Fibroblast of lung (primary cell): ENCODE results near the gene ADARB1. TPM values are rescaled to one million over a fixed set of nuclear protein-coding genes. Genes with fewer than 3 reads are reported as not detected.
A peak's percentile ranks its signal among the peaks of the same experiment; 100 is the strongest.

Experiments used
- DNase-seq, 2 donors: peaks; one replicate each; pipeline versions ENCODE4 v3.0.0 to v3.0.0-alpha.2; 2010; ENCODE audit warnings: low read depth in 2 of 2
- H2AFZ ChIP-seq: 2 replicates; pipeline ENCODE4 v1.5.1; 2012; ENCODE audit warnings: low read length, control low read depth, inconsistent platforms
- H3K27ac ChIP-seq: 2 replicates; pipeline ENCODE4 v1.5.1; 2011; ENCODE audit warnings: low read length, control low read depth; ENCODE audit not compliant: insufficient read depth
- H3K27me3 ChIP-seq: 2 replicates; pipeline ENCODE4 v1.5.1; 2011; ENCODE audit warnings: mild to moderate bottlenecking, low read length; ENCODE audit not compliant: control insufficient read depth, insufficient read depth
- H3K36me3 ChIP-seq: 2 replicates; pipeline ENCODE4 v1.5.1; 2011; ENCODE audit warnings: low read length; ENCODE audit not compliant: control insufficient read depth, insufficient read depth
- H3K4me1 ChIP-seq: 2 replicates; pipeline ENCODE4 v1.5.1; 2011; ENCODE audit warnings: low read length; ENCODE audit not compliant: control insufficient read depth, insufficient read depth; ENCODE audit errors: extremely low read depth
- H3K4me2 ChIP-seq: 2 replicates; pipeline ENCODE4 v1.5.1; 2011; ENCODE audit warnings: low read length, control low read depth; ENCODE audit not compliant: insufficient read depth; ENCODE audit errors: extremely low read depth
- H3K4me3 ChIP-seq, 4 experiments: fragments of 200-600 bp in 1 of 4; sonication (generic) in 1 of 4; replicated peaks in 1 of 4; 2 replicates each; pipeline ENCODE4 v1.5.1; 2011 to 2016; ENCODE audit warnings: low read length in 4 of 4, low read depth in 3 of 4, mild to moderate bottlenecking in 3 of 4, control low read depth in 2 of 4, inconsistent platforms in 1 of 4, mixed read lengths in 1 of 4; ENCODE audit not compliant: insufficient read depth in 1 of 4; ENCODE audit errors: control extremely low read depth in 1 of 4
- H3K79me2 ChIP-seq: 2 replicates; pipeline ENCODE4 v1.5.1; 2012; ENCODE audit warnings: mild to moderate bottlenecking, low read length, inconsistent platforms; ENCODE audit not compliant: control insufficient read depth, insufficient read depth
- H3K9ac ChIP-seq: 2 replicates; pipeline ENCODE4 v1.5.1; 2011; ENCODE audit warnings: mild to moderate bottlenecking, low read length, control low read depth; ENCODE audit not compliant: insufficient read depth
- H3K9me3 ChIP-seq: 2 replicates; pipeline ENCODE4 v1.5.1; 2012; ENCODE audit warnings: low read depth, low read length; ENCODE audit not compliant: control insufficient read depth, insufficient read depth
- H4K20me1 ChIP-seq: 2 replicates; pipeline ENCODE4 v1.5.1; 2011; ENCODE audit warnings: low read length; ENCODE audit not compliant: control insufficient read depth, insufficient read depth; ENCODE audit errors: extremely low read depth
- EZH2 ChIP-seq: IDR thresholded peaks from 2 replicates; pipeline ENCODE4 v1.5.1; 2012; ENCODE audit warnings: low read length, control low read depth, mild to moderate bottlenecking; ENCODE audit errors: missing control alignments
- polyA plus RNA-seq, 2 donors: library from polyadenylated mRNA; depleted of rRNA in 1 of 2; stranded (reverse) in 1 of 2; unstranded in 1 of 2; fragments of >200 nt; gene quantifications; 2 replicates each; pipeline ENCODE4 v1.2.1, GENCODE V29; 2011 to 2012; ENCODE audit warnings: missing spikeins in 1 of 2
- total RNA-seq: library from RNA; depleted of rRNA; stranded (reverse); fragments of >200 nt; gene quantifications from 2 replicates; pipeline ENCODE4 v1.2.1, GENCODE V29; 2014
- TF ChIP-seq, protein P1 (sequence below), 2 donors: IDR thresholded peaks in 1 of 2; conservative IDR thresholded peaks in 1 of 2; 1 replicate in 1 of 2; 2 replicates in 1 of 2; pipeline ENCODE4 v1.5.1; 2011 to 2012; ENCODE audit warnings: low read length in 2 of 2, control low read depth in 1 of 2, inconsistent platforms in 1 of 2, low read depth in 1 of 2, mild to moderate bottlenecking in 1 of 2

The ADARB1 gene
- total and polyA plus RNA-seq, 2 donors (not counting 1 experiment from before 2014, with no cell fraction given): 20.2 to 25.3 TPM

DNA sequence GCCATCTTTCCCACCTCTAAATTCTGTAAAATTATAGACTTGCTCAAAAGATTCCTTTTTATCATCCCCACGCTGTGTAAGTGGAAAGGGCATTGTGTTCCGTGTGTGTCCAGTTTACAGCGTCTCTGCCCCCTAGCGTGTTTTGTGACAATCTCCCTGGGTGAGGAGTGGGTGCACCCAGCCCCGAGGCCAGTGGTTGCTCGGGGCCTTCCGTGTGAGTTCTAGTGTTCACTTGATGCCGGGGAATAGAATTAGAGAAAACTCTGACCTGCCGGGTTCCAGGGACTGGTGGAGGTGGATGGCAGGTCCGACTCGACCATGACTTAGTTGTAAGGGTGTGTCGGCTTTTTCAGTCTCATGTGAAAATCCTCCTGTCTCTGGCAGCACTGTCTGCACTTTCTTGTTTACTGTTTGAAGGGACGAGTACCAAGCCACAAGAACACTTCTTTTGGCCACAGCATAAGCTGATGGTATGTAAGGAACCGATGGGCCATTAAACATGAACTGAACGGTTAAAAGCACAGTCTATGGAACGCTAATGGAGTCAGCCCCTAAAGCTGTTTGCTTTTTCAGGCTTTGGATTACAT is 151.5 kb downstream of the ADARB1 start:
- Histone ChIP-seq H3K27me3 (peaks cover 10% of the 10 kb centered on the region), H3K27ac (no peak overlapping the region), H3K4me1 (peaks cover 11% of the 10 kb centered on the region), H4K20me1 (no peaks in the 10 kb centered on the region), H3K4me3 (no peak overlapping the region), H3K9me3 (no peaks in the 10 kb centered on the region), H3K4me2 (no peak overlapping the region), H3K79me2 (no peaks in the 10 kb centered on the region), H3K9ac (no peak overlapping the region), H3K36me3 (no peaks in the 10 kb centered on the region), H2AFZ (no peak overlapping the region)
- DNase-seq: peak in 1 of 2 donors; percentile 11
- TF ChIP-seq, protein P1, sequence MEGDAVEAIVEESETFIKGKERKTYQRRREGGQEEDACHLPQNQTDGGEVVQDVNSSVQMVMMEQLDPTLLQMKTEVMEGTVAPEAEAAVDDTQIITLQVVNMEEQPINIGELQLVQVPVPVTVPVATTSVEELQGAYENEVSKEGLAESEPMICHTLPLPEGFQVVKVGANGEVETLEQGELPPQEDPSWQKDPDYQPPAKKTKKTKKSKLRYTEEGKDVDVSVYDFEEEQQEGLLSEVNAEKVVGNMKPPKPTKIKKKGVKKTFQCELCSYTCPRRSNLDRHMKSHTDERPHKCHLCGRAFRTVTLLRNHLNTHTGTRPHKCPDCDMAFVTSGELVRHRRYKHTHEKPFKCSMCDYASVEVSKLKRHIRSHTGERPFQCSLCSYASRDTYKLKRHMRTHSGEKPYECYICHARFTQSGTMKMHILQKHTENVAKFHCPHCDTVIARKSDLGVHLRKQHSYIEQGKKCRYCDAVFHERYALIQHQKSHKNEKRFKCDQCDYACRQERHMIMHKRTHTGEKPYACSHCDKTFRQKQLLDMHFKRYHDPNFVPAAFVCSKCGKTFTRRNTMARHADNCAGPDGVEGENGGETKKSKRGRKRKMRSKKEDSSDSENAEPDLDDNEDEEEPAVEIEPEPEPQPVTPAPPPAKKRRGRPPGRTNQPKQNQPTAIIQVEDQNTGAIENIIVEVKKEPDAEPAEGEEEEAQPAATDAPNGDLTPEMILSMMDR (conservative IDR thresholded peaks at IDR 0.05 in 1 of 2, IDR thresholded peaks at IDR 0.05 in 1 of 2; ENCODE audit: low read depth in 1 of 2, low read length in 2 of 2): no peak
- peak; percentile 24 for TF ChIP-seq EZH2

DNA sequence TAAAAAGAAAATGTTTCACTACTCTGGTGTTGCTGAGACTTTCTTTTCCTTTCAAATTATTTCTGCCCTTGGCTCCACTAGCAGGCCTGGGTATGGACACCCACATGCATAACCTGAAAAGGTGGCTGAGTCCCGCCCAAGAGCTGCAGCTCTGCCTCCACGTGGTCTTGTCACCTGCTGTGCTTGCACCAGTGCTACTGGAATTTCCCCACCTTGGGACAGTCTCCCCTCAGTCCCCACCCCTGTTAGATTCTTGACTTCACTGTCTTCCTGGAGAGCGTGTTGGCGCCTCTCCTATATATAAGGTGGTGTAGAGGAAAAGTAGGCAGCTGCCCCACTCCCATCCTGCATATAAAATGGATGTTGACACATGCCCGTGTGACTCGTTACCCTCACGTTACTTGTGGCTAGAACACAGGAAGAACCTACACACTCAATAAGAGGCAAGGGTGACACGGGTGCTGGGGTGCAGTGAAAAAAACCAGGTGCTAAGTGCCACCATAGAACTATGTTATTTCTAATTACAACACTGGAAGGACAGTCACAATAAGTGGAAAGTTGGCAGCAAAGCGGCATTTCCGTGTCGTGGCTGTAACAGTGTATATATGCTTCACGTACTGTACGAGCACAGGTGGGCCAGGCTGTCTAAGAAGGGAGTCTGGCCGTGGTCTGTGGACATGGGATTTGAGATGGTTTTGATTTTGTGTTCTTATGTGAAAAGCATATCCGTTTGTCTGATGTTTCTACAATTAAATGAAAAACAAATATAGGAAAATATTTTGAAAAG is 152.4 kb downstream of the ADARB1 start:
- Histone ChIP-seq H3K79me2 (no peaks in the 10 kb centered on the region), H3K4me2 (no peak overlapping the region), H3K36me3 (no peaks in the 10 kb centered on the region), H3K27me3 (peaks cover 14% of the 10 kb centered on the region), H3K4me1 (peaks cover 11% of the 10 kb centered on the region), H3K9me3 (no peaks in the 10 kb centered on the region), H2AFZ (no peak overlapping the region), H3K9ac (no peak overlapping the region), H4K20me1 (no peaks in the 10 kb centered on the region), H3K27ac (no peak overlapping the region), H3K4me3 (no peak overlapping the region)
- peak in 1 of 2 donors; percentile 13 for DNase-seq
- no peak for TF ChIP-seq EZH2
- TF ChIP-seq, protein P1 (conservative IDR thresholded peaks at IDR 0.05 in 1 of 2, IDR thresholded peaks at IDR 0.05 in 1 of 2; ENCODE audit: low read depth in 1 of 2, low read length in 2 of 2): no peak

DNA sequence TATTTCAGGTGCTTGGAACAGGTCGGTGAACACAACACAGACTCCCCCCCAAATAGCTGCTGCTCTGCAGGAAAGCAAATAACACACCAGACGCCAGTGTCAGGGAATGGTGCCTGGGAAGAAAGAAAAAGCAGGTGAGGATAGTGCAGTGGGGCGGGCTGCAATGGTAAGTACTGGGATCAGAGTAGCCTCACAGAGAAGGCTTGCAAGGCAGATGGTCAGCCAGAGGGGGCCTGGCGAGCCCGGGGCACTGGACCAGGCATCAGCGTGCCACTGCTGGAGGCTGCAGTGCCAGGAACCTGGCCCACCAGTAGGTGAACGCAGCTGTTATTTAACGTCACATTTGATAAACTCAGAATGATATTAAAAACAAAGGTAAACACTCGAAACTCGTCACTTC is 153.4 kb downstream of the ADARB1 start:
- peaks cover 11% of the 10 kb centered on the region for H3K4me1 ChIP-seq
- H2AFZ ChIP-seq: no peak overlapping the region
- no peaks in the 10 kb centered on the region for H3K9me3 ChIP-seq
- peaks cover 21% of the 10 kb centered on the region for H3K27me3 ChIP-seq
- H4K20me1 ChIP-seq: no peaks in the 10 kb centered on the region
- H3K27ac ChIP-seq: peak overlapping the region; percentile 8
- no peak overlapping the region for H3K9ac ChIP-seq
- no peak for DNase-seq
- H3K79me2 ChIP-seq: no peaks in the 10 kb centered on the region
- peak overlapping the region; percentile 41 for H3K4me2 ChIP-seq
- no peak overlapping the region for H3K4me3 ChIP-seq
- no peak for TF ChIP-seq EZH2
- TF ChIP-seq, protein P1 (conservative IDR thresholded peaks at IDR 0.05 in 1 of 2, IDR thresholded peaks at IDR 0.05 in 1 of 2; ENCODE audit: low read depth in 1 of 2, low read length in 2 of 2): no peak
- H3K36me3 ChIP-seq: no peaks in the 10 kb centered on the region
